Fibroblast of mammary gland (primary cell): Measurements from ENCODE around the gene TAOK3.

Experiments
- DNase-seq: peaks from one replicate; pipeline ENCODE4 v3.0.0-alpha.2; 2010; ENCODE audit warnings: low read depth
- H3K4me3 ChIP-seq: 2 replicates; pipeline ENCODE4 v1.5.1; 2011; ENCODE audit warnings: low read depth, mild to moderate bottlenecking, low read length, moderate library complexity; ENCODE audit not compliant: control insufficient read depth
- TF ChIP-seq, protein P1 (sequence below): conservative IDR thresholded peaks from 2 replicates; pipeline ENCODE4 v1.5.1; 2011; ENCODE audit warnings: low read depth, low read length, inconsistent platforms; ENCODE audit not compliant: control insufficient read depth, insufficient read depth

The TAOK3 gene

DNA sequence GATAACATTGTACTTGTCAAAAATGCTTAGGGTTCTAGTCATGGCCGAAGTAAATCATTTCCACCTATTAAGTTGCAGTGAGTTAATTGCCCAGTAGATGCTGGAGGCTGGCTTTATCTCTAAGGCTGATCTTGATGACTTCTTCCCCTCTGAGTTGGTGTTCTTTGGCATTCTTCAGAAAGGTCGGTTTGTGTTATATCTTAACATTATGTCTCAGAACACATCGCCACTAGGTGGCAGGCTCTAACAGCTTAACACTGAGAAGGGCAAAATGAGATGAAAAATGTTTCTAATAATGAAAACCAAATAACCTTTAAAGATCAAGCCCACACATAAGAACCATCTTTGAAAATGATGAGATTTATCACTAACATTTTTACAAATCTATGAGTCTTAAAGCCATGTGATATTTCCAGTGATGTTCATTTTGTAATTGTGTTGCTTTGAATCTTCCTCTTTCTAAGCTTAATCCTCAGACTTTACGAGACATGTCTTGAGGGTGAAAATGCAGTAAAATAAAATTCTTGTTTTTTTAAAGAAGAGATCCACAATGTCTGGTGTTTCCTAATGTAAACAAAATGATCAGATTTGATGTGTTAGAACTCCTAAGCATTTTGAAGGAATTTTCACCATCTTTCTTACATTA, 32.3 kb upstream of the TAOK3 start:
- no peak overlapping the region for H3K4me3 ChIP-seq
- peak; percentile 71 for DNase-seq
- TF ChIP-seq, protein P1, sequence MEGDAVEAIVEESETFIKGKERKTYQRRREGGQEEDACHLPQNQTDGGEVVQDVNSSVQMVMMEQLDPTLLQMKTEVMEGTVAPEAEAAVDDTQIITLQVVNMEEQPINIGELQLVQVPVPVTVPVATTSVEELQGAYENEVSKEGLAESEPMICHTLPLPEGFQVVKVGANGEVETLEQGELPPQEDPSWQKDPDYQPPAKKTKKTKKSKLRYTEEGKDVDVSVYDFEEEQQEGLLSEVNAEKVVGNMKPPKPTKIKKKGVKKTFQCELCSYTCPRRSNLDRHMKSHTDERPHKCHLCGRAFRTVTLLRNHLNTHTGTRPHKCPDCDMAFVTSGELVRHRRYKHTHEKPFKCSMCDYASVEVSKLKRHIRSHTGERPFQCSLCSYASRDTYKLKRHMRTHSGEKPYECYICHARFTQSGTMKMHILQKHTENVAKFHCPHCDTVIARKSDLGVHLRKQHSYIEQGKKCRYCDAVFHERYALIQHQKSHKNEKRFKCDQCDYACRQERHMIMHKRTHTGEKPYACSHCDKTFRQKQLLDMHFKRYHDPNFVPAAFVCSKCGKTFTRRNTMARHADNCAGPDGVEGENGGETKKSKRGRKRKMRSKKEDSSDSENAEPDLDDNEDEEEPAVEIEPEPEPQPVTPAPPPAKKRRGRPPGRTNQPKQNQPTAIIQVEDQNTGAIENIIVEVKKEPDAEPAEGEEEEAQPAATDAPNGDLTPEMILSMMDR, result peak; percentile 78

DNA sequence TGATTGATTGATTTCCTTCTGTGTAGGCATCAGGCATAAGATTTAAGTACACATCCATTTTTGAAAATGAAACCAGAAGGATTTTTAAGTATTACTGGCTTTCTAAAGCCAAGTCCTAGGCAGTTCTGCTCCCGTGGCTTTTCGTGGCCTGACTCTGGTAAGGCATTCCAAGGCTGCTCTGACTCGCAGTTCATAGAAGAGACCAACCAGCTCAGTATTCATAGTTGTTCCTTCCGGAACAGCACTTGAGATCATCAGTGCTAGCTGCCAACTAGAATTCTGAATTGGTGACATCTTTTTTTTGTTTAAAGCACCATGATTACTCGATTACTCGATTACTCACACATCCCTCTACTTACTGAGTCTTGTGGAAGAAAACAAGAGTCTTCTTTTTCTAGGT, 29.5 kb upstream of the TAOK3 start:
- TF ChIP-seq, protein P1, result no peak
- DNase-seq, result peak; percentile 90
- H3K4me3 ChIP-seq, result no peak overlapping the region

DNA sequence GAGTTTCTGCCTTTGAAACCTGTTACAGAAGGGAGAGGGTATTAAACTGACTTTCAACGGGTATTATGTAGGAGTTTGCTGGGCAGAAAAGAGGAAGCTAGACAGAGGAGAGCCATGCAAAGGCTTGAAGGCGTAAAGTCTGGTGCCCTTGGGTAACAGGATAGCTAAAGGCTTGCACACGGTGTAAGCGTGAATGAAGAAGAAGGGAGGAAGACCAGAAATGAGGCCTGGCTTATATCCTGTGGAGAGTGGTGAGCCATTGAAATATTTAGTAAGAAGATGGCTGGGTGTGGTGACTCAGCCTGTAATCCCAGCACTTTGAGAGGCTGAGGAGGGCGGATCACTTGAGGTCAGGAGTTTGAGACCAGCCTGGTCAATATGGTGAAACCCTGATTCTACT, 26.2 kb upstream of the TAOK3 start:
- H3K4me3 ChIP-seq, result no peak overlapping the region
- TF ChIP-seq, protein P1, result no peak
- peak; percentile 39 for DNase-seq

DNA sequence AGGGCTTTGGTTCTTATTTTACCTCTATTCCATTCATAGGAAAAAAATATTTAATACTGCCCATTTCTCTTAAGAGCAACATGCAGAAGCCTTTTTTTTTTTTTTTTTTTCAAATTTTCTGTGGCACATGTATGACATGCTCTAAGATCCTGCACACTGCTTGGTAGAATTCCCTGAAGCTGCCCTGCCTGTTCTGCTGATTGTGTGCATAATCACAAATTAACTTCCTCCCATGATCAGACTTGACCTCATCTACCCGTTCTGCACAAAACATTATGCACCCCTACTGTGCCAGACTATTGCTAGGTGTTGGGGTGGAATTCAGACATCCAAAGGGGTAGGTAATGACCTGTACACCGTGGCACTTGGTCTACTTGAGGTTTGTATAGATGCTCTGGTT, 25.8 kb upstream of the TAOK3 start:
- no peak for DNase-seq
- TF ChIP-seq, protein P1, result no peak

DNA sequence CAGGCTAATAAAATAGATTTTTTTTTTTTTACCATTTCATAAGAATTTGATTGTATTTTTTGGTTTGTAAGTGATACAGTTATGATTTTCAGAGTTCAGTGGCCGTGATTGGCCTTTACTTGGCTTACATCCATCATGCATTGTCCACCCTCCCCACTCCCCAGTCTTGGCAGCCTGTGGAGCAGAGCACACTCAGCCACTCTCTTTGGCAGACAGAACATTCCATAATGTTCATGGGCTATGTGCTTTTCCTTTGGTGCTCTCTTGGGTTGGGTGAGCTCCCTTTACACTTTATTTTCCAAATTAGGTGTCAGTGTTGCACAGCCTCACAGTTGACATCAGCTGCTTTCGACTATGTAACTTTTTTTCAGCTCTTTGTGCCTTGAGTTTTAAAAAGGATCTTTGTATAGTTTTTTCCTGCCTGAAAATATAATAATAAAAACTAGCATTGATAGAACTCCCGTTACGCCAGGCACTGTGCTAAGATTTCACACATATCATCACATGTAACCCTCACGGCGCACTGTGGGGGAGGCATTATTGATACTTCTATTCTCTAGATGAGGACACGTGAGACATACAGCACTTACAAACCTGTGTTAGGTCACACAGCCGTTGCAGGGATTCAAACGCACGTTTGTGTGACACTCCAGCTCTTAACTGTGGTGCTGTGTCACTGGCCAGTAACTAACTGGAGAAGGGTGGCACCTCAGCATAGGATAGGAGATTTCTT, 25.2 kb upstream of the TAOK3 start:
- H3K4me3 ChIP-seq, result no peak overlapping the region
- DNase-seq, result no peak
- TF ChIP-seq, protein P1, result no peak

More for the DNA sequence above, 25.8 kb upstream of the TAOK3 start:
- H3K4me3 ChIP-seq, result no peak overlapping the region

DNA sequence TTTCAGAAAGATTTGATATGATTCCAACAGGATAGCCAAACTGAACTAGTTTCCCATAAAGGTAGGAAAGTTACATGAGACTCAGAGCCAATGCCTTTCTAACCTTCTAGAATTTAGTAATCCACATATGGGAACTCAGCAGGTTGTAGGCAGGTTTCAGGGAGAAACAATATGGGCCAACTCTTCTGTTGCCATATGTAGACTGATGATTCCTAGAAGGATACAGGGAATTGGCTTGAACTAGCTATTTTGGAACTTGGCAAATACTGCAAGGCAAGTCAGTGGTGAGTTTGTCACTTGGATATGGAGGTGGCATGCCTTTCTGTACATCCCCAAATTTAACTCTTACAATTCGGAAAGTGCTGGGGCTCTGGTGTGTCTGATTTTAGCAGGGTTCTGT, 19.1 kb upstream of the TAOK3 start:
- TF ChIP-seq, protein P1, result no peak
- no peak for DNase-seq
- no peak overlapping the region for H3K4me3 ChIP-seq

DNA sequence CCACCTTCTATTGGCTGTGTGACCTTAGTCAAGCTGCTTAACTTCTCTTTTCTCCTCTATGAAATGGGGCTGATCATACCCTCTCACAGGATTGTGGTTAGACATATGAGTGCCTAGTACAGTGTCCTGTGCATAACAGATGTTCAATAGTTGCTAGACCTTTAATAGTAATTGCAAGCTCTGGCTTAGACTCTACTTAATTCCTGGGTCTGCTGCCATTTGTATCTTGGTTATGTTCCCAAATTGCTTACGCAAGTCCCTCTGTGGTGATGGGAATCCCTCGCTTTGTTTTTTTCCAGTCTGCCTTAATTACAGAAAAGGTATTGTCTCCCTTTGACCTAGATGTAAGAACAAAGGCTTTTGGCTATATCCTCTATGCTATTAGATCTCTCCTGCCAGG, 18.7 kb upstream of the TAOK3 start:
- peak; percentile 47 for DNase-seq
- H3K4me3 ChIP-seq, result no peak overlapping the region
- TF ChIP-seq, protein P1, result no peak
